Left lung (tissue), 10 donors: ENCODE measurements around the gene SBF1. TPM values are rescaled to one million over a fixed set of nuclear protein-coding genes. Genes with fewer than 3 reads are reported as not detected.
"Not testable (repeated sequence)": the region's sequence is repeated elsewhere in the genome, so short reads cannot be mapped to it uniquely, and the experiment has no call there.

Experiments
- ATAC-seq: fragments of 200-7000 bp; cut with Tn5 transposase; one replicate; pipeline ENCODE4 v1.9.1; 2020; ENCODE audit warnings: moderate library complexity
- DNase-seq, 4 donors: peaks; one replicate each; pipeline ENCODE4 v3.0.0-alpha.2; 2013 to 2020
- H3K27ac ChIP-seq, 2 donors: fragments of 200-600 bp; sonication (generic) in 1 of 2; one replicate each; pipeline versions ENCODE4 v1.5.0 to v1.8.0; 2020 to 2021
- H3K27me3 ChIP-seq, 2 donors: fragments of 200-600 bp; sonication (generic) in 1 of 2; one replicate each; pipeline versions ENCODE4 v1.5.0 to v1.8.0; 2020 to 2021
- H3K36me3 ChIP-seq, 2 donors: fragments of 200-600 bp; sonication (generic) in 1 of 2; one replicate each; pipeline versions ENCODE4 v1.5.0 to v1.8.0; 2020 to 2021
- H3K4me1 ChIP-seq, 2 donors: fragments of 200-600 bp; one replicate each; pipeline ENCODE4 v1.8.0; 2021
- H3K4me3 ChIP-seq, 2 donors: fragments of 200-600 bp; sonication (generic) in 1 of 2; one replicate each; pipeline versions ENCODE4 v1.5.0 to v1.8.0; 2020 to 2021; ENCODE audit warnings: mild to moderate bottlenecking in 1 of 2
- H3K9me3 ChIP-seq, 2 donors: fragments of 200-600 bp; sonication (generic) in 1 of 2; one replicate each; pipeline versions ENCODE4 v1.5.0 to v1.8.0; 2020 to 2021
- intact Hi-C, 2 donors: fragments of 100-400 bp; cut with DNase I; formaldehyde crosslinking; loops; one replicate each; pipeline versions ENCODE4 v1.11.2 to v1.14.2; 2022
- polyA plus RNA-seq, 6 donors: library from polyadenylated mRNA; unstranded; fragments of 120-200 nt; gene quantifications; one replicate each; pipeline ENCODE4 v1.2.1, GENCODE V29; 2013; ENCODE audit not compliant: insufficient read length in 6 of 6
- total RNA-seq, 2 donors: library from RNA; stranded (reverse); fragmentation: NEBNext Ultra II Directional; extraction: Animal tissue kit (Norgen Biotek cat#: 25700); gene quantifications; one replicate each; pipeline ENCODE4 v1.2.1, GENCODE V29; 2021
- TF ChIP-seq, protein P1 (sequence below), 2 donors: fragments of 200-600 bp; sonication (generic) in 1 of 2; IDR thresholded peaks; one replicate each; pipeline versions ENCODE4 v1.5.0 to v1.8.0; 2021; ENCODE audit warnings: antibody characterized with exemption in 2 of 2
- donor health status: DM: no; HTN: yes; CAD: no.
- donor health status: DM: no; HTN: no; CAD: no.

SBF1 gene
- total and polyA plus RNA-seq, 8 donors, result 31.6 to 69.9 (median 41.9) TPM

- Histone ChIP-seq H3K4me3 (no peak overlapping the region), H3K27ac (no peak overlapping the region), H3K27me3 (no peaks in the 10 kb centered on the region), H3K9me3 (no peaks in the 10 kb centered on the region), H3K4me1 (no peaks in the 10 kb centered on the region), H3K36me3 (peaks cover 0 to 85% of the 10 kb centered on the region in 2 donors)
- intact Hi-C loops, result no loop called here
- TF ChIP-seq, protein P1, sequence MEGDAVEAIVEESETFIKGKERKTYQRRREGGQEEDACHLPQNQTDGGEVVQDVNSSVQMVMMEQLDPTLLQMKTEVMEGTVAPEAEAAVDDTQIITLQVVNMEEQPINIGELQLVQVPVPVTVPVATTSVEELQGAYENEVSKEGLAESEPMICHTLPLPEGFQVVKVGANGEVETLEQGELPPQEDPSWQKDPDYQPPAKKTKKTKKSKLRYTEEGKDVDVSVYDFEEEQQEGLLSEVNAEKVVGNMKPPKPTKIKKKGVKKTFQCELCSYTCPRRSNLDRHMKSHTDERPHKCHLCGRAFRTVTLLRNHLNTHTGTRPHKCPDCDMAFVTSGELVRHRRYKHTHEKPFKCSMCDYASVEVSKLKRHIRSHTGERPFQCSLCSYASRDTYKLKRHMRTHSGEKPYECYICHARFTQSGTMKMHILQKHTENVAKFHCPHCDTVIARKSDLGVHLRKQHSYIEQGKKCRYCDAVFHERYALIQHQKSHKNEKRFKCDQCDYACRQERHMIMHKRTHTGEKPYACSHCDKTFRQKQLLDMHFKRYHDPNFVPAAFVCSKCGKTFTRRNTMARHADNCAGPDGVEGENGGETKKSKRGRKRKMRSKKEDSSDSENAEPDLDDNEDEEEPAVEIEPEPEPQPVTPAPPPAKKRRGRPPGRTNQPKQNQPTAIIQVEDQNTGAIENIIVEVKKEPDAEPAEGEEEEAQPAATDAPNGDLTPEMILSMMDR (IDR thresholded peaks at IDR 0.05), result no peak
- ATAC-seq (no peak), DNase-seq (peak in 1 of 4 donors; percentile 54)
Observed at GRCh38 chr22:50436841-50437341, 37.9 kb downstream of the SBF1 start.

DNA sequence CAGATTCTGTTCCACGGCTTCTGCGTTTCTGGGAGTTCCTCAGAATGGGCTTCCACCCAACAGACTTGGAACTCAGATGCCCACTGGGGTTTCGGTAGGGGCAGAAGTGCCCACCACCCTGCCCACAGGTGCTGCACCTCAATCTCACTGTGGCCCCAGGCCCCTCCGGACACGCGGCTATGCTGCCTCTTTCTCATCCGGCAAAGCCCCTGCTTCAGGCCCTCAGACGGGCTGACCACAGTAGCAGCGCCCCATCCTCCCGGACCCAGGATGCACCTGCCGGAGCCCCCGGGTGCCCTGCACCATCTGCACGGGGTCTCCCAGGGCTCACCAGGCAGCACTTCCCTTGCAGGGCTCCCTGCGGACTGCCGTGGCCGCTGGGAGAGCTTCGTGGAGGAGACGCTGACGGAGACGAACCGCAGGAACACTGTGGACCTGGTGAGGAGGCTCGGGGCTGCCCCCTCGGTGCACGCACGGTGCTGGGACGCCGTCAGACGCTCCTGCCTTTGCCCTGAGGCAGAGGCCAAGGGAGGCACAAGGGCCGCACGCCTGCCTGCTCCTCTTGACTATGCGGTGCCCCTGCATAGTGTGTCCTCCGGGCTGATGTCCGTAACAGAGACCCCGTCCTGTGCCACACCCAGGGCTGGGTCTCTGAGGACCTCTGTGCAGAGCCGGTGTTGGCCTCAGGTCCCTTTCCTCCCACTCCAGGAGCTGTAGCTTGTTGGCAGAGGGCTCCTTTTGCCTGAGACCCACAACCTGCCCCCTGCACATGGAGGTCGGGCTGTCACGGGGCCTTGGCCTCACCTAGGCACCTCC is 38.6 kb downstream of the SBF1 start:
- H3K4me3 ChIP-seq, result no peak overlapping the region
- H3K36me3 ChIP-seq, result peaks cover 0 to 85% of the 10 kb centered on the region in 2 donors
- no peak overlapping the region for H3K27ac ChIP-seq
- no peaks in the 10 kb centered on the region for H3K4me1 ChIP-seq
- DNase-seq (peak in 1 of 4 donors; percentile 77), ATAC-seq (no peak)
- TF ChIP-seq, protein P1 (IDR thresholded peaks at IDR 0.05), result no peak
- no peaks in the 10 kb centered on the region for H3K27me3 ChIP-seq
- no peaks in the 10 kb centered on the region for H3K9me3 ChIP-seq
- intact Hi-C loops, result no loop called here

GRCh38 chr22:50435291-50436014 is 39.4 kb downstream of the SBF1 start:
- no peak overlapping the region for H3K27ac ChIP-seq
- TF ChIP-seq, protein P1 (IDR thresholded peaks at IDR 0.05), result no peak
- no peak for ATAC-seq
- no peaks in the 10 kb centered on the region for H3K4me1 ChIP-seq
- no peak overlapping the region for H3K4me3 ChIP-seq
- no peaks in the 10 kb centered on the region for H3K9me3 ChIP-seq
- intact Hi-C loops, result no loop called here
- DNase-seq, result peak in 1 of 4 donors; percentile 51
- H3K36me3 ChIP-seq, result peaks cover 0 to 85% of the 10 kb centered on the region in 2 donors
- no peaks in the 10 kb centered on the region for H3K27me3 ChIP-seq

DNA sequence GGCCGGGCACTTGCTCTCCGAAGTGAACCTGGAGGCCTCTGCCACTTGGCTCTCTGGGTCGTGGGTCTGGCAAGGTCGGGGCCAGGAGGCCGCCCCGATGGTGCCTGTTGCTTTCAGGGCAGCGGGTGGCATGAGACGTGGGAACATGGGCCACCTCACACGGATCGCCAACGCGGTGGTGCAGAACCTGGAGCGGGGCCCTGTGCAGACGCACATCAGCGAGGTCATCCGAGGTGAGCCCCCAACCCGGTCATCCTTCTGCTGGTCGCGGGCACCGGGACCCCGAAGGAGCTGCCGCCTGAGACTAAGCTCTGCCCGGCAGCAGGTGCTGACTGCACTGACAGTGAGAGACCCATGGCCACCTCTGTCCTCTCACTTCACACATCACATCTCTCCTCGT is 40.0 kb downstream of the SBF1 start:
- DNase-seq, result peak in 1 of 4 donors; percentile 78
- intact Hi-C loops, result no loop called here

DNA sequence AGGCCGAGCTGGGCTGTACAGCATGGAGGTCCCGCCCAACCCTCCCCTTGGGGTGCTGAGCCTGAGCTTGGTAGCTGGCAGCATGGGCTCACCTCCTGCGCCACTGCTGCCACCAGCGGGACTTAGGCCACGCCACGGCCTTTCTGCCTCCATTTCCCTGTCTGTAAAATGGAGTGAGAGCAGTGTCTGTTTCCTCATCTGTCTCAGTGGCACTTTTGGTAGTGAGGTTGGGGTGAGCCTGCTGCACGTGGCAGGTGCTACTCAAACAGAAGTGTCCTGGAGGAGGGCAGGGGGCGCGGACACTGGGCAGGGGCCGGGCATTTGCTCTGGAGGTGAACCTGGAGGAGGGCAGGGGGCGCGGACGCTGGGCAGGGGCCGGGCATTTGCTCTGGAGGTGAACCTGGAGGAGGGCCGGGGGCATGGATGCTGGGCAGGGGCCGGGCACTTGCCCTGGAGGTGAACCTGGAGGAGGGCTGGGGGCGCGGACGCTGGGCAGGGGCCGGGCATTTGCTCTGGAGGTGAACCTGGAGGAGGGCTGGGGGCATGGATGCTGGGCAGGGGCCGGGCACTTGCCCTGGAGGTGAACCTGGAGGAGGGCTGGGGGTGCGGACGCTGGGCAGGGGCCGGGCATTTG is 41.8 kb downstream of the SBF1 start:
- H3K27me3 ChIP-seq, H3K9me3 ChIP-seq, ATAC-seq, H3K4me3 ChIP-seq, H3K4me1 ChIP-seq, H3K27ac ChIP-seq, intact Hi-C loops: not testable (repeated sequence)
- peaks cover 0 to 84% of the 10 kb centered on the region in 2 donors for H3K36me3 ChIP-seq
- peak in 1 of 4 donors; percentile 45 for DNase-seq

More for the DNA sequence above, 40.0 kb downstream of the SBF1 start:
- Histone ChIP-seq H3K9me3 (no peaks in the 10 kb centered on the region), H3K27me3 (no peaks in the 10 kb centered on the region), H3K27ac (no peak overlapping the region), H3K4me1 (no peaks in the 10 kb centered on the region), H3K36me3 (peaks cover 0 to 85% of the 10 kb centered on the region in 2 donors), H3K4me3 (no peak overlapping the region)
- ATAC-seq, result no peak
- TF ChIP-seq, protein P1 (IDR thresholded peaks at IDR 0.05), result no peak
